ENCODE measurements around the gene RAD51D. TPM values are rescaled to one million over a fixed set of nuclear protein-coding genes. Genes with fewer than 3 reads are reported as not detected.

Gene RAD51D
- polyA plus RNA-seq, 1 of the 3 experiments (the other 2 are of a cell fraction): 11.6 TPM

DNA sequence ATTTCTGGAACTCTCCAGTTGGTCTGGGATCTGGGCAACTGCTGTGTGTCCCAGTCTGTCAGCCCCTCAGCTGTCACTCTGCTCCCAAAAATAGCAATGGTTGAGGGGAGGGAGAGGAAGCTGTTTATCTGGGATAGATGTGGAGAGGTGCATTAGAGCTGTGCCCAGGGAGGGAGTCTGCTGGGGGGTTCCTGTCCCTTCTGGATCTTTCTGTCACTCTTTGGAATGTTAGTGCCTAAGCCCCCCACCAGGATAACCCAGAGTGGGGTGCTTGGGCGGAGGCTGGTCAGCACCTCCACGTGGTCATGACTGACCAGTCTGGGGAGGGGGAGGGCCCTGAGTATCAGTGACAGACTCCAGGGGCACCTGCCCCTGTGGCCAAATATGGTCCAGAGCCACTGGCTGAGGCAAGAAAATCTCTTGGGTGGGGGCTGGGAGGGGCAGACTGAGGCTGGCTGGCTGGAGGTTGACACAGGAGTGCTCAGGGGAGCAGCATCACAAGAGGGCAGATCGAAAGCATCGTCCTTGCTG is 27.8 kb upstream of the RAD51D start, which contains the start of gene UNC45B (continued):
- TF ChIP-seq, protein P1, sequence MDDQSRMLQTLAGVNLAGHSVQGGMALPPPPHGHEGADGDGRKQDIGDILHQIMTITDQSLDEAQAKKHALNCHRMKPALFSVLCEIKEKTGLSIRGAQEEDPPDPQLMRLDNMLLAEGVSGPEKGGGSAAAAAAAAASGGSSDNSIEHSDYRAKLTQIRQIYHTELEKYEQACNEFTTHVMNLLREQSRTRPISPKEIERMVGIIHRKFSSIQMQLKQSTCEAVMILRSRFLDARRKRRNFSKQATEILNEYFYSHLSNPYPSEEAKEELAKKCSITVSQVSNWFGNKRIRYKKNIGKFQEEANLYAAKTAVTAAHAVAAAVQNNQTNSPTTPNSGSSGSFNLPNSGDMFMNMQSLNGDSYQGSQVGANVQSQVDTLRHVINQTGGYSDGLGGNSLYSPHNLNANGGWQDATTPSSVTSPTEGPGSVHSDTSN (IDR thresholded peaks at IDR 0.05): no peak

DNA sequence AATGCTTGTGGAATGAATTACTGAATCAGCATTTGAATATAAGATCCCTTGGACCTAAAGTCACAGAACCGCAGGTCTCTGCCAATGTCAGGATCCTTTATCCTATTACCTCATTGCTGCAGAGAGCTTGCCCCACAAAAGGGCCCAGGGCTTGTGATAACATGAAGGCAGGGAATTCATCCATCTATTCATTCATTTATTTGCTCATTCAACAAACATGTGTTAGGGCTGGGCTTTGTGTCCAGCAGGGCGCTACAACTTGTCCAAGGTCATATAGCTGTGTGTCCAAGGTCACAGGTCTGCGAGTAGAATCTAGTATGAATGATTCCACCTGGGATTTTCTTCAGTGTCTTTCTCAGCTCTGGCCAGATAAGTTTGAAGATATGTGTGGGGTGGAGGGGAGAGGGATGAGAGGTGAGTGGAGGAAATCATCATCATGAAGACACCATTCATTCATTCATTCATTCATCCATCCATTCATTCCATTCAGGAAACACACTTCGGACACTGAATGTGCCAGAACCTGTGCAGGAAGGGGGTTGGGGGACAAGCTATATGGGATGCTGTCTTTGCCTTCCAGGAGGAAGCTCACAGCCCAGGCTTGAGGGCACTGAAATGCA is 26.7 kb upstream of the RAD51D start:
- WGBS (ENCODE audit: low lambda C conversion rate): 31% methylated on average over 4 of the region's 4 CpGs
- DNase-seq: no peak
- Histone ChIP-seq H2AFZ (ENCODE audit: low read depth) (no peak overlapping the region), H4K20me1 (ENCODE audit: insufficient read depth) (no peaks in the 10 kb centered on the region), H3K4me3 (ENCODE audit: low read depth in 2 of 2, low read length in 1 of 2) (no peak overlapping the region), H3K9ac (no peak overlapping the region), H3K27me3 (ENCODE audit: insufficient read depth) (peaks cover 31% of the 10 kb centered on the region; the same call in 1 of the 2 replicates), H3K9me3 (no peaks in the 10 kb centered on the region), H3K4me2 (no peak overlapping the region), H3F3A (replicated peaks; ENCODE audit: insufficient read depth) (no peaks in the 10 kb centered on the region), H3K9me2 (no peaks in the 10 kb centered on the region), H3K4me1 (ENCODE audit: control insufficient read depth in 1 of 2, insufficient read depth in 2 of 2, low read depth in 1 of 2, low read length in 1 of 2) (no peaks in the 10 kb centered on the region), H3K27ac (ENCODE audit: low read depth in 2 of 2, low read length in 1 of 2) (no peak overlapping the region), H3K79me2 (ENCODE audit: insufficient read depth) (peaks cover 7% of the 10 kb centered on the region), H3K36me3 (replicated peaks in 1 of 2; ENCODE audit: control insufficient read depth in 1 of 2, insufficient read depth in 2 of 2, low read length in 1 of 2) (no peaks in the 10 kb centered on the region)
- TF ChIP-seq YY1 (IDR thresholded peaks at IDR 0.05; ENCODE audit: low read depth) (no peak), MXI1 (IDR thresholded peaks at IDR 0.05; ENCODE audit: low read depth, low read length) (no peak), RXRA (IDR thresholded peaks at IDR 0.05; ENCODE audit: borderline replicate concordance, low read depth) (no peak)
- TF ChIP-seq, protein P2, sequence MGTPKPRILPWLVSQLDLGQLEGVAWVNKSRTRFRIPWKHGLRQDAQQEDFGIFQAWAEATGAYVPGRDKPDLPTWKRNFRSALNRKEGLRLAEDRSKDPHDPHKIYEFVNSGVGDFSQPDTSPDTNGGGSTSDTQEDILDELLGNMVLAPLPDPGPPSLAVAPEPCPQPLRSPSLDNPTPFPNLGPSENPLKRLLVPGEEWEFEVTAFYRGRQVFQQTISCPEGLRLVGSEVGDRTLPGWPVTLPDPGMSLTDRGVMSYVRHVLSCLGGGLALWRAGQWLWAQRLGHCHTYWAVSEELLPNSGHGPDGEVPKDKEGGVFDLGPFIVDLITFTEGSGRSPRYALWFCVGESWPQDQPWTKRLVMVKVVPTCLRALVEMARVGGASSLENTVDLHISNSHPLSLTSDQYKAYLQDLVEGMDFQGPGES (IDR thresholded peaks at IDR 0.05; ENCODE audit: low read depth, low read length): no peak
- ChIA-PET CTCF (interaction anchor here (1.9 kb wide), 1 partner anchor 26 kb away, joined by 5 read pairs; the partner anchor contains the start of gene RAD51D), POLR2A (no interaction called here)

DNA sequence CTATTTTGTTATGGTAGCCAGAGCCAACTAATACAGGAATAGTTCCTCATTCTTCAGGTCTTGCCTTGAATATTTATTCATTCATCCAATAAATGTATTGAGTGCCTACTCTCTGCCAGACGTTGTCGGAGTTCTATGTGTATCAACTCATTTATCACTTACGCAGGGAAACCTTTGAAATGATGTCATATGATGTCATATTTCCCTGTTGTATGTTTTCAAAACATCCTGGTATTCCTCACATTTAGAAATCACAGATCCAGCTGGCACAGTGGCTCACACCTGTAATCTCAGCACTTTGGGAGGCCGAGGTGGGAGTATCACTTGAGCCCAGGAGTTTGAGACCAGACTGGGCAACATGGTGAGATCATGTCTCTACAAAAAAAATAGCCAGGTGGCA is 25.2 kb upstream of the RAD51D start:
- peaks cover 25% of the 10 kb centered on the region; the same call in 1 of the 2 replicates for H3K27me3 ChIP-seq (ENCODE audit: insufficient read depth)
- H3K4me2 ChIP-seq: no peak overlapping the region
- H3K27ac ChIP-seq (ENCODE audit: low read depth in 2 of 2, low read length in 1 of 2): no peak overlapping the region
- ChIA-PET CTCF (no interaction called here), POLR2A (no interaction called here)
- H3K4me3 ChIP-seq (ENCODE audit: low read depth in 2 of 2, low read length in 1 of 2): no peak overlapping the region
- DNase-seq: no peak
- no peak for TF ChIP-seq MEF2A (IDR thresholded peaks at IDR 0.05; ENCODE audit: borderline replicate concordance, low read depth)
- H3K9me3 ChIP-seq: no peaks in the 10 kb centered on the region
- WGBS (ENCODE audit: low lambda C conversion rate): 58% methylated on average over 4 of the region's 4 CpGs
- peaks cover 0 to 3% of the 10 kb centered on the region in 2 experiments; a peak in 1 of 4 replicates for H3K4me1 ChIP-seq (ENCODE audit: control insufficient read depth in 1 of 2, insufficient read depth in 2 of 2, low read depth in 1 of 2, low read length in 1 of 2)
- H3K79me2 ChIP-seq (ENCODE audit: insufficient read depth): peaks cover 22% of the 10 kb centered on the region
- no peaks in the 10 kb centered on the region for H4K20me1 ChIP-seq (ENCODE audit: insufficient read depth)
- no peaks in the 10 kb centered on the region for H3K9me2 ChIP-seq
- no peak overlapping the region for H3K9ac ChIP-seq
- peaks cover under 1% of the 10 kb centered on the region in 2 experiments for H3K36me3 ChIP-seq (replicated peaks in 1 of 2; ENCODE audit: control insufficient read depth in 1 of 2, insufficient read depth in 2 of 2, low read length in 1 of 2)
- H3F3A ChIP-seq (replicated peaks; ENCODE audit: insufficient read depth): no peaks in the 10 kb centered on the region
- no peak overlapping the region for H2AFZ ChIP-seq (ENCODE audit: low read depth)
